HT-29 (cell line): Measurements from ENCODE around the gene MEX3D. TPM values are rescaled to one million over a fixed set of nuclear protein-coding genes. Genes with fewer than 3 reads are reported as not detected.
A peak's percentile ranks its signal among the peaks of the same experiment; 100 is the strongest.

ENCODE experiments used
- DNase-seq: peaks from one replicate; pipeline ENCODE4 v3.0.0-alpha.2; 2015; ENCODE audit warnings: low spot score
- total RNA-seq: library from RNA; depleted of rRNA; stranded (reverse); fragments of >200 nt; shearing (Covaris generic); gene quantifications from 2 replicates; pipeline ENCODE4 v1.2.3, GENCODE V29; 2014

MEX3D gene
- total RNA-seq, 1 experiment from 2014 or later = 75.4 TPM

DNA sequence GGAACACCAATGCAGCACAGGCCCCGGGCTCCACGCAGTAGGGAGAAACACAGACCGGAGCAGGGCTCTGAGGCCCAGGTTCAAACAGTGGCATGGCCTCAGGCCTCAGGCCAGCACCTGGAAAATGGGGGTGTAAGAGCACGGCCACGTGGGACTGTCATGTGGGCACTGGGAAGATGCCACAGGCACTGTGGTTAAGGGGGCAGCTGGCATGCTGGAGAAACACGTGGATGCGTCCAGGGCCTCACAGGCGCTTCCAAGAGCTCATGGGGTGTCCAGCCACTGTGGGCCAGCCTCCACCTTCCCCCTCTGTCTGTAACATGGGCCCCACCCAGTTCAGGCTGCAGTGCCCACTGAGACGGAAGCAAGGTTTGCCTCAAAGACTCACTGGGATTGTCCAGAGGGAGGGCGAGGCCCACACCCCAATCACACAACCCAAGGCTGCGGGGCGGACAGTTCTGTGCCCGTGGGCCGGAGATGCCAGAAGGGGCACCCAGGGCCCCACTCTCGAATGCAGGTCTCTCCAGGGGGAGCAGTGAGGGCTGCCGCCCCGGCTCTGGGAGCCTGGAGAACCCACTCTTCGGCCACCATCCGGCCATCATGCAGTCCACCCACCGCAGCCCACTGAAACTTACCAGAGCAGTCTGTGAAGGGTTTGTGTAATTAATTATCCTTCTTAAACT lies 30.8 kb upstream of the MEX3D start:
- no peak for DNase-seq

GRCh38 chr19:1593501-1593772 lies 25.3 kb upstream of the MEX3D start:
- DNase-seq = no peak

GRCh38 chr19:1592755-1593500 lies 24.8 kb upstream of the MEX3D start, which contains the start of gene MBD3:
Gene MBD3, minus strand, starts transcription at chr19:1592865. Its CDS starts 234 bp downstream, at chr19:1592631.
- DNase-seq = peak; percentile 90

GRCh38 chr19:1592024-1592754 lies 24.1 kb upstream of the MEX3D start:
- DNase-seq = peak; percentile 75

DNA sequence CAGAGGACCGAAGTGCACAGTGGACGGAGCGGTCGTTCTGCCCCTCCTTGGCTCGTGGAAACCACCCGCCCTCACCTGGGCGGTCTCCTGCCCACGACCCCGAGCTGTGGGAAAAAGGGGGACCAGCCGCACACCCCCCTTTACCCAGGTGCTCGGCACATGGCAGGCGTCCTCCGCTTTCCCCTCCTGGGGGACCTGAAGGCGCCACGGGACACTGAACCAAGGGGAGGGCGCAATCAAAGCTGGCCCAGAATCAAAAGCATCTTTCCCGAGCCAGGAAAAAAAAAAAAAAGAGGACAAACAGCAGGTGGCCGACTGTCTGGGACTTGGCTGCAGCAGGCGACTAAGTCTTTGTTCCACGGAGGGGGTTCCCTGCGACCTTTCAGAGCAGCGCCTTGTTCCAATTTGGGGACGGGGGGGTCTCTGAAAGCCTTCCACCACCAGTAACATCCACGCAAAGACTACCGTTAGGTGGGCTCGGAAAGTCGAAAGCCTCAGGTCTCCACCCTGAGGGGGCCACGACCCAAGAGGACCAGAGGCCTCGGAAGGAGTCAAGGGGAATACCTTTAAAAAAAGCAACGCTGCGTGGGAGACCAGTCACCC lies 23.4 kb upstream of the MEX3D start:
- no peak for DNase-seq

DNA sequence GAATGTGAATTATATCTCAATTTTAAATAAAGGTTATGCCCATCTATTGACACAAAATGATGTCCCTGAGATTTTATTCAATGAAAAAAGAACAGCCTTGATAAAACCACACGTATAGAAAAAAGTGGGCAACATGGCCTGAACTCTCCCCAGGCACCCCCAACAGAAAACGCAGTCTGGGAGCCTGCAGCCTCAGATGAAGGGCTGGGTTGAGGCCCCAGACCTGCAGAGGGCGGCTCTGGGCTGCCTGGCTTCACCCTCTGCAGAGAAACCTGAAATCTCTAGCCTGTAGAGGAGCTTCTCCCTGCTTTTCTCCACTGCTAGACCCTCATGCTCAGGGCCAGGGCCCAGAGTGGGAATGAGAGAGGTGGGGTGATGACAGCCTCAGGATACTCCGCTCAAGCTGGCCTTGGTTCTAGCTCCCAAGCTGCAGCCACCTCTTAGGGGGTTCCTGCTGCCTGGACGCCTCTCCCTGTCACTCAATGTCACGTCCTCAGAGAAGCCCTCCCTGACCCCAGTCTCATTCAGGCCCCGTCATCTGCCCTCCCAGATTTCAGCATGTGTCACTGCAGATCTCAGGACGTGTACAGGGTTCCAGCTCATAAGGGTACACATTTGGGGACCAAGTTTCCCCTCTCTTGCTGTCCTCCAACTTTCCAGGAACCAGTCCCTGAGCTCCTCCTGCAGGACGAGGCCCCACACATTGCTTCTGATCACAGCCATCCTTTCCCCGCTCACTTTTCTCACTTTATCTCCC lies 22.7 kb upstream of the MEX3D start:
- peak; percentile 17 for DNase-seq

DNA sequence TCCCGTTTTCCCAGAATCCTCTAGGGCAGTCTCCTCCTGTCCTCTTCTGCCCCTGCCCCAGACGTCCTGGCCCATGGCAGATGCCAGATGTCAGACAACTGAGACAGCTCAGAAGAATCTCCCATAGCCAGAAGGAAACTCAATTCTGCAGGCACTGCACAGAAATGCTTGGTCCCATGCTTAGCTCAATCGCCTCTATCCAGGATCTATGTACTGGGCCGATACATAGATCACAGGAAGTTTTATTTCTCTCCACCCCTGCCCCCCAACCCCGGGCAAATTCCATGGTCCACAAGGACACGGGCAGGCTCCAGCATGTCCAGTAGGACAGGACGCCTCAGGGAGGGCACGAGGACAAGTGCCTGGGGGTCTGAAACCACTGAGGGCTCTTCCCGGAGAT lies 19.7 kb upstream of the MEX3D start:
- no peak for DNase-seq

GRCh38 chr19:1585243-1585580 lies 17.1 kb upstream of the MEX3D start:
- no peak for DNase-seq

DNA sequence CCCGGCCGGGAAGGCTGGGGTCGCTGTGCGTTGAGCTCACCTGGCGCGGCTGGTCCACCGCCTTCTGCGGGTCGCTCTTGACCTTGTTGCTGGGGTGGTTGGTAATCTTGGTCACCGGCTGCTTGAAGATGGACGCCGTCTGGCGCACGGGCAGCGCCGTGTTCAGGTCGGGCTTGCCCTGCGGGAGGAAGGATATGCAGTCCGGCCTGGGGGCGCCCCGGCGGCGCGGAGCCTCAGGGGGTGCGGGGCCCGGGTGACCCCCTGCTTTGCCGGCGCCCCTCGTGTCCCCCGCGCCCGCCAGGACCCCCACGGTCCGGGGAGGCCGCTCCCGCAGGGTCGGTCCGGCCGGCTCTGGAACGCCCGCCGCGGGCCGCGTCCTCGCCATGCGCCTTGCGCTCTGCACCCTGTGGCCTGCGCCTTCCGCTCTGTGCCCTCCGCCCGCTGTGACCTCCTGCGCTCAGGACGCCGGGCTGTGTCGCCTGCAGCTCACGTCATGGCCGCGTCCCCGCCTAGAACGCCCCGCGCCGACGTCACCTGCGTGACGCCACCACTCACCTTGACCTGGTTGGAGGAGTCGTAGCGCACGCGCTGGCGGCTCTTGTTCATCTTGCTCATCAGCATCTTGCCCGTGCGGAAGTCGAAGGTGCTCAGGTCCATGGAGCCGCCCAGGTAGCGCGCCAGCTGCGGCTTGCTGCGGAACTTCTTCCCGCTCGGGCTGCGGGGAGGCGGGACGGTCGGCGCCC lies 16.5 kb upstream of the MEX3D start:
- no peak for DNase-seq

DNA sequence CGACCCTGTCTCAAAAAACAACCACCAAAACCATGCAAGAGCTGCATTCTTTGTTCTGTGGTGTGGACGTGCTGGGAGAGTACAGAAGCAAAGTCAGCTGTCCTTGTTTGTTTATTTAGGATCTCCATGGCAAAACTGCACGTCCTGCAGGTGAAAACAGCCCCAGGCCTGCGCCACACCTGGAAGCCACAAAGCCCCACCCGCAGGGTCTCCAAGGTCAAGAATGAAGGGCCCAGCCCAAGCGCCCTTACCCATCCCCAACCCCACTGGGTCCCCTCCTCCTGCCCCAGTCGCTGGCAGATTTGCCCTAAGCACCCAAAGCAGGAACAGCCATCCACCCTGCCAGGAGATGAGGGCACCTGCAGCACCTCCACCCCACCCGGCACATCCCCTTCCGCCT lies 14.1 kb upstream of the MEX3D start:
- DNase-seq = no peak

DNA sequence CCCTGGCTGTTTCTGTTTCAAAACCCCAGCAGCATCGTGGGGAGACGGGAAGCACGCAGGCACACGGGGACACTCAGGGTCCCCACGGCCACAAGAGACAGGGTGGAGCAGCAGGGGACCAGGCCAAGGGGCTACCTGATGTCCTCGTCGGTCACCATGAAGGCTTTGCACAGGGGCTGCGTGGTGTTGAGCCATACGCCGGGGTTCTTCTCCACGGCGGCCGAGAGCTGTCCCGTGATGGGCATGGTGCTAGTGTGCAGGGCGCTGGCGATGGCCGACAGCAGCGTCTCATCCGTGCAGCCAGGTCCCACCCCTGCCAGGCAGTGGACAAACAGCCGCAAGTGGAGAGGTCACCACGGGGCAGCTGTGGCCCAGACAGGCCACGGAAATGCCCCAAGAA lies 12.8 kb upstream of the MEX3D start:
- no peak for DNase-seq

DNA sequence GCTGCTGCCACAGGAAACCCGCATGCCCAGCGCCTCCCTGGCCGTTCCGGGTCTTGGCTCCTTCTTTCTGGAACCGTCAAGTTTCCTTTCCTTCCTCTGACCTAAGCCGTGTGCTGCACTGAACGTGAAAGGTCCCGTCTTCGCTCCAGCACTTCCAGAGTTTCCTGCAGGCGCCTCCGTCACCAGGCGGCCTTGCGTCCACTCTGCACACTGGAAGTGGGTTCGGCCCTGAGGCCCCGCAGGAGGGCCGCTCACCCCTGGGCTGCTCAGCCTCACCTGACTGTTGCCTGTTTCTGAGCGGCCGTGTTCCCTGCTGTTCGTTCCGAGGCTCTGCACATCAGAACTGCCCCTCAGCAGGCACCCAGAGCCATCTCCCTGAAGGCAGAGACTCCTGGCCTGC lies 12.3 kb upstream of the MEX3D start:
- no peak for DNase-seq

- no peak for DNase-seq
Measured at GRCh38 chr19:1579222-1579621, 11.1 kb upstream of the MEX3D start.

DNA sequence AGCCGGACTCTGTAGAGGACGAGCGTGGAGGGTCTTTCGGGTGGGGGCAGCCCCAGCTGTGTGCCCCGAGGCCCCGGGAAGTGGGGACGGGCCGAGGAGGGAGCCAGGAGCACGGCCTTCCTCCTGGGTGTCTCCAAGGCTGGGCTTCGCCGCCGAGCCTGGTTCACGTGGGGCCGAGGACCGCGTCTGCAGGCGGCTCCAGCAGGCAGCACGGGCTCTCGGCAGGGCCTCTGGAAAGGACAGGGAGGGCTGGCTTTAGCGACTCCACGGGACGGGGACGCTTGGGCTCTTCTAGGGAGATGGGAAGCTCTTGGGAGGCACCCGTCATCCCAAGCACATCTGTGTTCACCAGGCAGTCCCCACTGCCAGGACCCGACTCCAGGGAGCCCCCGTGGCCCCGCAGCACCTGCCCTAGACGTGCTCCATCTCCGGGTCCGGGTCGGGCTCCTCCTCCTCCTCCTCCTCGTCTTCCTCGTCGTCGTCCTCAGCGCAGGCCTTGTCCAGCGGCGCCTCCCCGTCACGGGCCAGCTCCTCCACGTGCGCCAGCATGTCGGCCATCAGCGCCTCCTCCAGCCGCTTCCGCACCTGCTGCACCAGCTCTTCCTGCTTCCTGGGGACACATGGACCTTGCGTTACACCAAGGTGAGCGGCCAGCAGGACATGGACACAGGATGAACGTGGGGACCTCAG lies 9.9 kb upstream of the MEX3D start:
- no peak for DNase-seq

- DNase-seq = no peak
Measured at GRCh38 chr19:1577090-1577928, 9.2 kb upstream of the MEX3D start.

DNA sequence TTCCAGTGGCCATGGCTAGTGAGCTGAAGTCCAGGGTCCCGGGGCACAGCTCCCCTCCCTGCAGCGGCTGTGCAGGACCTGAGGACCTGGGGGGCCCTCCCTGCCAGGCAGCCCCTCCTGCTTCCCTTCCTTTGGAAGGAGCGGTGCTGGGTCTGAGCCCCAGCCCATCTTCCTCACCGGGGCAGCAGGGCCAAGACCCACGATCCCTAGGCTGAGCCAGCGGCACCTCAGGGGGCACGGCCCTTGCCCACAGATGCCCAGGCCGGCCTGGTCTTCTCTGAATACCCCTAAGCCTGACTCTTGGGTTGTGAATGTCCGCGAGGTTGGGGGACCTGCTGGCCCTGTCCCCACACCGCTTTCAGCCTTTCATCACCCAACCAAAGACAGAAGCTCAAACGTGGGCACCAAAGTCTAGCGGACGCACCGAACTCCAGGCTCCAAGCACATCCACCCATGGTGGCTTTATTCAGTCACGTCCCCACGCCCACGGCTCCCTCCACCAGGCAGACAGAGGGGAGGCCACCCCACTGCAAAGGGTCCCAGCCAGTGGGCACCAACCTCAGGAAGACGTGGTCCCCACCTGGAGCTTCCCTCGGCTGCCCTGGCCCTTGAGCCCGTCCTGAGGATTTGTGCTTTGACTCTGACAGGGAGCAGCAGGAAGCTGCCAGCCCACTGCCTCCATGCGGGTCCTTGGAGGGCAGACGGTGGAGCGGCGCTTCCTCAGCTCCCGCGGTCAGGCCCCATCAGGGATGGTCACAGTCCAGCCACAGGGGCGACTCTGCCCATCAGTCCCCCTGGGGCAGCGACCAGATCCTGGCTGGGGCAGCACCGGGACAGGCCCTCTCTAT lies 8.3 kb upstream of the MEX3D start:
- no peak for DNase-seq

DNA sequence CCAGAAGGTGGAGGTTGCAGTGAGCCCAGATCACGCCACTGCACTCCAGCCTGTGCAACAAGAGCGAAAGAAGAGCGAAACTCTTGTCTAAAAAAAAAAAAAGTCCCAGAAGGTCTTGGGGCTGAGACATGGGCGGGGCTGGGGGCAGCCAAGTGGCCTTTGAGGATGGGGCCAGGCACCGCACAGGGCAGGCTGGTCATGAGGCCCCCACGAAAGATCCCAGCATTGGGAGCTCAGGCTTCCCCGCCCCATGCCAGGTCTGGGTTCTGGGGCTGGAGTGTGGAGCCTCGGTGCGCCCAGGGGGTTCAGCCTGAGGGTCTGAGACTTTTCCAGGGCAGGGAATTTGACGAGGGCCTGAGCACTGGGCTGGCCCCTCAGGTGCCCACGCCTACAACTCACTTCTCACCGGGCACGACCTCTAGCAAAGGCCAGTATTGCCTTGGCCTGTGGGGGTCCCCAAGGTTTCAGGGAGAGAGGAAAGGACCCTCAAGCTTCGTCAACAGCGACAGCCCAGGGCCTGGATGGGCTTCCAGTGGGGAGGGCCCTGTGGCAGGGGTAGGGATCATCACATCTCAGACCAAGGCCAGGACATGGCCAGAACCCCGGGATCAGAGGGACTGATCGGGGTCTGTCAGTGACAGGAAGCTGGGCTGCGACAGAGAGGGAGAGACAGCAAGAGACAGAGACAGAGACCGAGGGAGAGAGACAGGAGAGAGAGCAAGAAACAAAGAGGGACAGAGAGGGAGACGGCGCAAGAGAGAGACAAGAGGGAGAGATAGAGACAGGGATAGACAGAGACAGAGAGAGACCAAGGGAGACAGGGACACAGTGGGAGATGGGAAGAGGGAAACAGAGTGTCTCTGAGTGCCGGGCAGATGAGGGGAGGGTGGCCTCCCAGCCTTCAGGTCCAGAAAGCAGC lies 7.5 kb upstream of the MEX3D start:
- DNase-seq = no peak
